CD4-positive, alpha-beta T cell treated with Interleukin-6 for 4 hours (primary cell): ENCODE data around the gene ABHD5.
"Not testable (repeated sequence)": the region's sequence is repeated elsewhere in the genome, so short reads cannot be mapped to it uniquely, and the experiment has no call there.

Experiments used
- DNase-seq: peaks from one replicate; pipeline ENCODE4 v3.0.0-alpha.2; 2020; ENCODE audit warnings: mixed read lengths

ABHD5 gene

DNA sequence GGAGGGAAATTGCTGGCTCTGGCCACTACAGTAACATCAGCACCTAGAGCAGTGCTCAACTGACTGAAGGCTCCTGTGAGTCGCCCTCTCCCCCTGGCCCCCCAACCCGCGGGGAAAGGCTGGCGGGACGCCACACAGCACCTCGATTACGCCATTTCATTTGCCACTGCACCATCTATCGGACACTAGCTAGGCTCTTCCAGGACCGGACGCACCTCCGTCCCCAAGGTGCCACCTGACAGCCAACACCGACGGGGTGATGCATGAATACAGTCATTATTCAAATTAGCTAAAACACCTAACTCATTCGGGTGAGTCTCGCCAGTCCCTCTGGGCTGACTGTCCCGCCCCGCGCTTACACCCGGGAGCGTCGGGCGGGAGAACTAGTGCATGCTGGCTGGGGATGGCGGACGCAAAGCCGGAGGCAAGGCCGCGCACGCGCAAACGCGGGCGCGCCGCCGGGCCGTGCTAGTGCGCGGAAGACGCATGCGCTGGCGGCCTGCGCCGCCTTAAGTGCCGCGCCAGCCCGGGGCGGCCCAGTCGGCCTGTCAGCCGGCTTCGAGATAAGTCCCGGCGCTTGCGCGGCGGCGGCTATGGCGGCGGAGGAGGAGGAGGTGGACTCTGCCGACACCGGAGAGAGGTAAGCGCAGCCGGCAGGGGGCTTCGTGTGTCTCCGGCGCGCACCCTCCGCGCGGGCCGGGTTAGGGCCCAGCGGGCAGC, at the start of gene ABHD5:
ABHD5 (plus strand) TSS at position 539 of the 720 bp plus-strand sequence; CDS start at position 594, 55 bp downstream.
- DNase-seq = peak; percentile 94

DNA sequence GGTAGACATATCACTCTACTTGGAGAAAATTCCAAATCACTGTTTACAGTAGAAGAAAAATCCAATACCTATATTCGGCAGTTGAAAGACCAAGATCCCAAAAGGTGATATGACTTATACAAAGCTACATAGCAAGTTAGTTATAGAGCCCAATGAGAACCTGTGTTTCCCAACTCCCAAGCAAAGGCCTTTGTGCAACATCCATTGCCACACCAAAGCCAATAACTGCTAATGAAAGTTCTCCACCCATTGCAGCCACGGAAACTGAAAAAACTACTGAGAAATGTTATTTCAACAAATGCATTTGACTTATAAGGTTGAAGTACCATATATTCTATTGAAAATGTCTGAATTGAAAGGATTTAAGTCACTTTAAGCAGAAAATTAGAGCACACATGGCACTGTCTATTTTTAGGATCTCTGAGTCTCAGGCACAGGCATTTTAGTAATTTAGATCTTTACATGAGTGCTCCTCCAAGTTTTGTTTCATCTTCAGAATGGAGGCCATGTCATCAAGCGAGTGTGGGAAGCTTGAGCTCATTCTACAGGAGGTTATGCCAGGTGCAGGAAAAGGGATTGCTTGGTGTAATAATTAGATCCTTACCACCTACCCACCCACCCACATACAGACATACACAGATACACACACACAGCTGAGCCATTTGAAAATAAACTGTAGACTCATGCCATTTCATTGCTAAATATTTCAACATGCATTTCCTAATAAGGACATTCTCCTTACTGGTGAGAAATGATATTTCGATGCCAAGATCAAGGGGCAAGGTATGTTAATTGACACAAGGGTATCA, 49.2 kb upstream of the ABHD5 start:
- no peak for DNase-seq

DNA sequence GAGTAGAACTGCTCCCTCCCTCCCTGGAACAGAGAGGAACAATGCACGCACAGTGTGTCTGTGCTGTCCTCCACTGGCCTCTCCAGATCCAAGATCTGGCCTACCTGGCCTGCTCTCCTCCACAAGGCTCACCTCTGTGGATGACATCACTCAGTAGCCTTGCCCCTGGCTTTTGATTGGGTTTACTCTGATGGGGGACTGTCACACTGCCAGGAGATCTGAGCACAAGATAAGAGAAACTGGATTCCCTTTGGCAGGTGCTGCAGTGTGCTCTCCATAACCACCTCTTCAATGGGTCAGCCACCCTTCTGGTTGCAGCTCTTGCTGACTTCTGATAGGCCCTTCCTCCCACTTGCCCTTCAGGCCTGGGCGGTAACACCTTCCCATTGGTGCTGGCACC, 46.3 kb upstream of the ABHD5 start:
- DNase-seq = no peak

GRCh38 chr3:43647331-43648166, 43.2 kb upstream of the ABHD5 start:
- DNase-seq = no peak

DNA sequence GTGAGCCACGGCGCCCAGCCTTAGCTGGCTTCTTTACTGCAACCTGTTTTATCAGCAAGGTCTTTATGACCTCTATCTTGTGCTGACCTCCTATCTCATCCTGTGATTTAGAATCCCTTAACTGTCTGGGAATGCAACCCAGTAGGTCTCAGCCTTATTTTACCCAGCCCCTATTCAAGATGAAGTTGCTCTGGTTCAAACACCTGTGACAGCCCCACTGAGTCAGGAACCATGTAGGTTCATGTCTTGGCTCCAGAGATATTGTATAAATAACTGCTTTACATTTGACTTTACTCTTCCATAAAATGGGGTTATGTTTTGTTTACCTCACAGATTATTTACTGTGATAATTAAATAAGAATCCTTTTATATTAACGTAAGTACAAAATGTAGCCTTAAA, 41.8 kb upstream of the ABHD5 start:
- DNase-seq = no peak

DNA sequence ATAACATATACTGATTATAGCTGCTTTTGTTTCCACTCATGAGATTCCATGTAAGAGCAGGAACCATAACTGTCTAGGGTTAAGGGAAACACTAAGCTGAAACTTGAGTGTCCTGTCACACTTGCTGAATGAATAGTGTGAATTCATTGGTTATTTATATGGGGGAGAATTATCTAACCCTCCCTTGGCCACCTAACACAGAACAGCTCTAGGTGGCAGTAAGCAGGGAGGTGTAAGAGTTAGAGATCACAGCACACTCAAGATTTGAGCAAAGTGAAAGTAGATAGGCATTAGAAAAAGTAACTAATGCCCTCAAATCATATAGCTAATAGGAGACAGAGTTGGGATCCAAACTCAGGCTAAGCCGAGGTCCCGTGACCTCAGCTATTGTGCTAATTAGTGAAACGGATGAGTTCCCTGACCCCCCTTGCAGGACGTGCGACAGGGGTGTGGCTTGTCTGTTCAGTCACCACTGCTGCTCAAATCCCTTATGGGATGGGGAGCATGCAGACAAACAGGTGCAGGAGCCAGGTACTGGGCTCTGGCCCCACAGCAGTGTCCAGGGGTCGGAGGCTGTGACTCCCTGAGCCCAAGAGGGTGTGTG, 41.3 kb upstream of the ABHD5 start:
- DNase-seq = no peak

- DNase-seq = no peak
Observed at GRCh38 chr3:43650345-43650744, 40.4 kb upstream of the ABHD5 start.

- not testable (repeated sequence) for DNase-seq
Observed at GRCh38 chr3:43656390-43656789, 34.3 kb upstream of the ABHD5 start.

DNA sequence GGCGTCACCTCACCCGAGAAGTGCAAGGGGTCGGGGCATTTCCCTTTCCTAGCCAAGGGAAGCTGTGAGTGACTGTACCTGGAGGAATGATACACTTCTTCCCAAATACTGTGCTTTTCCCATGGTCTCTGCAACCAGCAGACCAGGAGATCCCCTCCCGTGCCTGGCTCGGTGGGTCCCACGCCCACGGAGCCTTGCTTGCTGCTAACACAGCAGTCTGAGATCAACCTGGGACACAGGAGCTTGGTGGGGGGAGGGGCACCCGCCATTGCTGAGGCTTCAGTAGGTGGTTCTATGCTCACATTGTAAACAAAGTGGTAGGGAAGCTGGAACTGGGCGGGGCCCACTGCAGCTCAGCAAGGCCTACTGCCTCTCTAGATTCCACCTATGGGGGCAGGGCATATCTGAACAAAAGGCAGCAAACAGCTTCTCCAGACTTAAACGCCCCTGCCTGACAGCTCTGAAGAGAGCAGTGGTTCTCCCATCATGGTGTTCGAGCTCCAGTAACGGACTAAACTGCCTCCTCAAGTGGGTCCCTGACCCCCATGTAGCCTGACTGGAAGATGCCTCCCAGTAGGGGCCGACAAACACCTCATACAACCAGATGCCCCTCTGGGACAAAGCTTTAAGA, 31.4 kb upstream of the ABHD5 start:
- DNase-seq = no peak

DNA sequence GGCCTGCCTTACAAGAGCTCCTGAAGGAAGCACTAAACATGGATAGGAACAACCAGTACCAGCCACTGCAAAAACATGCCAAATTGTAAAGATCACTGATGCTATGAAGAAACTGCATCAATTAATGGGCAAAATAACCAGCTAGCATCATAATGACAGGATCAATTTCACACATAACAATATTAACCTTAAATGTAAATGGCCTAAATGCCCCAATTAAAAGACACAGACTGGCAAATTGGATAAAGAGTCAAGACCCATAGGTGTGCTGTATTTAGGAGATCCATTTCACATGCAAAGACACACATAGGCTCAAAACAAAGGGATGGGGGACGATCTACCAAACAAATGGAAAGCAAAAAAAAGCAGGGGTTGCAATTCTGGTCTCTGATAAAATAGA, 29.4 kb upstream of the ABHD5 start:
- not testable (repeated sequence) for DNase-seq

- DNase-seq = not testable (repeated sequence)
Observed at GRCh38 chr3:43665011-43665410, 25.7 kb upstream of the ABHD5 start.

DNA sequence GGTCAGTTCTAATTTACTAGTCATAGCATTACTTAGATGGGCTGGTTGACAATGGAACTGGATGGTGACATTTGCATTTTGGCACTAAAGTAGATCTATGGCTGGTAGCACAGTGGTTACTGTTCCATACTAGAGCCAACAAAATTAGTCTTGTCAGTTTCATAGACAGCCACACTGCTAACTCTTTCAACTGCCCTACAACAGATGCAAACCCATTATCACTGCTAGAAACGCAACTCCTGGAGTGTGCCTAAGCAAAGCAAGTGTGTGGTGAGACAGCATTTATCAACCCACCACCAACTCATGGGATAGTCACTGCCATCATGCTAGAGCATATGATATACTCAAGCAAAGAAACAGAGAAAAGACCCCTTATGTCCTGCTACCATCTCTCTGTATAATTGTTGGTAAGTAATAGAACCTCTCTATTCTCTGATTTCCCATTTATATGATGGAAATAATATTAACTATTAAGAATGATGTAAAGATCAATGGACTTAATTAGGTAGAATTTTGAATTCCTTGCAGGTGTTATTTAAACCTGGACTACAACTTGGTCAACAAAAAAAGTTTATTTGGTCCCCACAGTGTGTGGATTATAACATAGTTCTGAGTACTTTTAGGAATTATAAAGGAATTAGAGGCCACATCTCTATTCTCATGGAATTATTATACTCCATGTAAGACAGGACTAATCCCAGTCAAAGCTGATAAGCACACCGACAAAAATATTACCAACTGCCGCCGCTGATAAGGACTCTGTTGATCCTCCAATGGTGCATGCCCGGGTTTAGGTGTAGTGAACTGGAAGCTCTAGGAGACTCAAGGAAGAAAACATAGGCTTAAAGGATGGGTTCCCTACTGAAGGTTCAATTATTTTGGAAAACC, 19.9 kb upstream of the ABHD5 start:
- no peak for DNase-seq

DNA sequence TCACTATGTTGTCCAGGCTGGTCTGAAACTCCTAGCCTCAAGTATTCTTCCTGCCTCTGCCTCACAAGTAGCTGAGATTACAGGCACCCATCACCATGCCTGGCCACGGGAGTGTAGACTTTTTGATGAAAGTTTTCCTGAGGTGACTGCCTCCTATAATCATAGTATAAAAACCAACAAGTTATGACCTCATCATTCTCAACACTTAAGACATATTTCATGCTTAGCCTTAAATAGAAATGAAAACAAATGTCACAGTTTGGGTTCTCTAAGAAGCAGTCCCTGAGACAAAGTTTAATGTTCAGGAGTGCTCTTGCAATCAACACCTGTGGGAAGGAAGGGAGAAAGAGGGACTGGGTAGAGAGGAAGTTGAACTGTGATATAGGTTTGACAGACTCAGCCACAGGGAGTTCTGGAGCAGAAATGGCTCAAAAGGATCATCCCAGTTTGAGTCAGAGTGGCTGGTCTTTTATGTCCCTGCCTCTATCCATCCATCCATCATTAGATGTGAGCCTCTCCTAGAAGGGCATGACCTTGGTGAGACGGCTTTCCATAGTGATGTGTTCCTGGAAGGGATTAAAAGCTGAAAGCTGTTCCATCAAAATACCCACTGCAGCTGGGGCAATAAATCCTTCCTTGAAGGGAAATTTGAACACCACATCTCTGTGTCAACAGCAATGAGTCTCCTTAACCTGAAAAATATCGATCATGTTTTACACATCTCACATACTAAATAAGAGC, 16.2 kb upstream of the ABHD5 start:
- no peak for DNase-seq

DNA sequence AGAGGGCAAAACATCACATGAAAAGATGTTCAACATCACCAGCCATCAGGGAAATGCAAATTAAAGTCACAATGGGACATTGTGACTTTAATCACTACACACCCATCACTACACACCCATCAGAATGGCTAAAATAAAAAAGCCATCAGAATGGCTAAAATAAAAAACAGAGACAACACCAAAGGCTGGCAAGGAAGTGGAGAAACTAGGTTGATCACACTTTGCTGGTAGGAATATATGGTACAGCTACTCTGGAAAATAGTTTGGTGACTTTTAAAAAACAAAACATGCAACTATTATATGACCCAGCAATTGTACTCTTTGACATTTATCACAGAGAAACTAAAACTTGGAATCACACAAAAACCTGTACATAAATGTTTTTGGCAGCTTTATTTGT, 15.1 kb upstream of the ABHD5 start:
- no peak for DNase-seq

DNA sequence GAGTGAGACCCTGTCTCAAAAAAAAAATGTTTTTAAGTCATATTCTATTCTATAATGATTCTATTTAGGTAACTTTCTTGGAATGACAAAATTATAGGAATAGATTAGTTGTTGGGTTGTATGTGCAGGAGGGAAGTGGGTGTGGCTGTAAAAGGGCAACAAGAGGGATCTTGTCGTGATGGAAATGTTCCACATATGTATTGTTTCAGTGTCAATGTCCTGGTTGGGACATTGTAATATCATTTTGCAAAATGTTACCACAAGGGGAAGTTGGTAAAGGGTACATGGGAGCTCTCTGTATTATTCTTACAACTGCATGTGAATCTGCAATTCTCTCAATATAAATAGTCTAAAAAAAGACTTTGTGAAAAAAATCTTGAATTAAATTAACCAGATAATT, 14.3 kb upstream of the ABHD5 start:
- DNase-seq = no peak

GRCh38 chr3:43678375-43678774, 12.4 kb upstream of the ABHD5 start:
- DNase-seq = not testable (repeated sequence)

DNA sequence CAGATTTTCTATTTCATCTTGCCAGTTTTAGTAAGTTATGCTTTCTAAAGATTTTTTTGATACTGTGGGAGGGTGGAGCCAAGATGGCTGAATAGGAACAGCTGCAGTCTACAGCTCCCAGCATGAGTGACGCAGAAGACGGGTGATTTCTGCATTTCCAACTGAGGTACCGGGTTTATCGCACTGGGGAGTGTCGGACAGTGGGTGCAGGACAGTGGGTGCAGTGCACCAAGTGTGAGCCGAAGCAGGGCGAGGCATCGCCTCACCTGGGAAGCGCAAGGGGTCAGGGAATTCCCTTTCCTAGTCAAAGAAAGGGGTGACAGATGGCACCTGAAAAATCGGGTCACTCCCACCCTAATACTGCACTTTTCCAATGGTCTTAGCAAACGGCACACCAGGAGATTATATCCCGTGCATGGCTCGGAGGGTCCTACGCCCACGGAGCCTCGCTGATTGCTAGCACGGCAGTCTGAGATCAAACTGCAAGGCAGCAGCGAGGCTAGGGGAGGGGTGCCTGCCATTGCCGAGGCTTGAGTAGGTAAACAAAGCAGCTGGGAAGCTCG, 11.8 kb upstream of the ABHD5 start:
- DNase-seq = not testable (repeated sequence)

GRCh38 chr3:43680857-43681256, 9.9 kb upstream of the ABHD5 start:
- DNase-seq = not testable (repeated sequence)

DNA sequence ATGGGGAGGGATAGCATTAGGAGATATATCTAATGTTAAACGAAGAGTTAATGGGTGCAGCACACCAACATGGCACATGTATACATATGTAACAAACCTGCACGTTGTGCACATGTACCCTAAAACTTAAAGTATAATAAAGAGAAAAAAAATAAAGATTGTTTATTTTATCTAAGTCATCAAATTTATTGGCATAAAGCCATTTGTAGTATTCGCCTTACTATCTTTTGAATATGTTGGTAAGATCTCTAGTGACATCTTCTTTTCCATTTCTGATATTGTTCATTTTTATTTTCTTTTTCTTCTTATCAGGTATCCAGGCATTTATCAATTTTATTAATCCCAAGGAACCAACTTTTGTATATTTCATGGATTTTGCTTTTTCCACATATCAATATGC, 5.8 kb upstream of the ABHD5 start:
- DNase-seq = no peak

DNA sequence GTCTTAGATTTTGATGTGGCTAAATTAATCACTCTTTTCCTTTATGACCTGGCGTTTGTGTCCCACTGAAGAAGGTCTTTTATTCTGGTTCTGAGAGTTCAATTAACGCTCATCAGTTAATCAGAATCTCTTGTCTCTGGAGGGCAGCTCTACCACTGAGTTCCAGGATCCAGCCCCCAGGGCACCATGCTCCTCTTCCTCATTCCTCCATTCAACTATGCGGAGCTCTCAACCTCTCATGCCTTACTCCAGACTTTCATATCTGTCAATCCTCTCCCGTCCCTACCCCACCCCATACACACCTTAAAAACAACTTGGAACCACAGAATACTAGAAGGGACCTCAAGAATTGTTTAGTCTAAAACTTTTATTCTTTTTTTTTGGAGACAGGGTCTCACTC, 4.8 kb upstream of the ABHD5 start:
- no peak for DNase-seq
